GM23248 (cell line): ENCODE data around the gene BST2.

Experiments used
- EZH2 ChIP-seq: fragments of 200-600 bp; sonication (generic); IDR thresholded peaks from 2 replicates; pipeline ENCODE4 v1.6.1; 2018; ENCODE audit warnings: antibody characterized with exemption, mild to moderate bottlenecking; ENCODE audit not compliant: insufficient read depth, poor library complexity, severe bottlenecking
- EZH2phosphoT487 ChIP-seq: fragments of 200-600 bp; sonication (generic); IDR thresholded peaks from 2 replicates; pipeline ENCODE4 v1.6.1; 2018; ENCODE audit warnings: antibody characterized with exemption, moderate library complexity, mild to moderate bottlenecking, low read depth; ENCODE audit not compliant: insufficient read depth

DNA sequence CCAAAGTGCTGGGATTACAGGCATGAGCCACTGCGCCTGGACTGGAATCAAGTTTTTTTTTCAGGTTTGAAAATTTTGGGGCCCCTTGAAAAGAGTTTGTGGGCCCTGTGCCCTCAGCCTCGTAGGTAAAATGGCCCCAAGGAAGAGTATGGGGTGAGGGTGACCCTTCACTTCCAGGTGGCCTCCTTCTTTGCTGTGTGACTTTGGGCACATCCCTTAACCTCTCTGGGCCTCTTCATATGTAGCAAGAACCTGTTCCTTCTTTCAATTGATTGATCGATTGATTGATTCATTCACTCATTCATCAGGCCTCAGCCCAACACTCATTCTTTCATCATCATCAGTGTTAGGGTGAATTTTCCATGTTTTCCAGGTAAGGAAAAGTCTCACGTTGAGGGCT, 46.4 kb upstream of the BST2 start:
- TF ChIP-seq EZH2phosphoT487 (no peak), EZH2 (no peak)
